MM.1S (cell line): ENCODE data around the gene PGS1.

ENCODE experiments used
- DNase-seq: peaks from one replicate; pipeline ENCODE4 v3.0.0-alpha.2; 2015
- H2AFZ ChIP-seq: fragments of 300-600 bp; sonication (generic); 2 replicates; pipeline ENCODE4 v1.6.0; 2016; ENCODE audit warnings: antibody characterized with exemption, low read length
- H3F3A ChIP-seq: fragments of 300-600 bp; sonication (generic); 2 replicates; pipeline ENCODE4 v1.6.1; 2016; ENCODE audit warnings: mild to moderate bottlenecking, antibody characterized with exemption, low read length, moderate library complexity, mixed read lengths; ENCODE audit not compliant: insufficient read depth
- H3K27ac ChIP-seq: fragments of 300-600 bp; sonication (generic); 2 replicates; pipeline ENCODE4 v1.5.1; 2016; ENCODE audit warnings: mild to moderate bottlenecking, low read length
- H3K27me3 ChIP-seq: fragments of 300-600 bp; sonication (generic); replicated peaks from 2 replicates; pipeline ENCODE4 v1.6.0; 2016; ENCODE audit warnings: low read length; ENCODE audit not compliant: insufficient read depth
- H3K36me3 ChIP-seq: fragments of 300-600 bp; sonication (generic); replicated peaks from 2 replicates; pipeline ENCODE4 v1.6.1; 2016; ENCODE audit warnings: mild to moderate bottlenecking, low read length, mixed read lengths; ENCODE audit not compliant: insufficient read depth
- H3K4me1 ChIP-seq: fragments of 300-600 bp; sonication (generic); 2 replicates; pipeline ENCODE4 v1.6.1; 2016; ENCODE audit warnings: low read length, mixed read lengths
- H3K4me2 ChIP-seq: fragments of 300-600 bp; sonication (generic); 2 replicates; pipeline ENCODE4 v1.6.0; 2016; ENCODE audit warnings: low read depth, low read length
- H3K4me3 ChIP-seq: fragments of 300-600 bp; sonication (generic); 2 replicates; pipeline ENCODE4 v1.5.1; 2016; ENCODE audit warnings: low read length, mixed read lengths
- H3K79me2 ChIP-seq: fragments of 300-600 bp; sonication (generic); 2 replicates; pipeline ENCODE4 v1.6.1; 2016; ENCODE audit warnings: mixed run types, low read length, mixed read lengths
- H3K9ac ChIP-seq: fragments of 300-600 bp; sonication (generic); 2 replicates; pipeline ENCODE4 v1.6.1; 2016; ENCODE audit warnings: low read length, mixed read lengths
- H3K9me2 ChIP-seq: fragments of 300-600 bp; sonication (generic); replicated peaks from 2 replicates; pipeline ENCODE4 v1.6.1; 2016; ENCODE audit warnings: mild to moderate bottlenecking, low read length, mixed read lengths; ENCODE audit not compliant: insufficient read depth
- H3K9me3 ChIP-seq: fragments of 300-600 bp; sonication (generic); replicated peaks from 2 replicates; pipeline ENCODE4 v1.6.1; 2016; ENCODE audit warnings: mild to moderate bottlenecking, low read length, mixed read lengths; ENCODE audit not compliant: insufficient read depth
- H4K20me1 ChIP-seq: fragments of 300-600 bp; sonication (generic); 2 replicates; pipeline ENCODE4 v1.6.1; 2016; ENCODE audit warnings: mild to moderate bottlenecking, low read length, moderate library complexity, mixed read lengths; ENCODE audit not compliant: insufficient read depth
- CTCF ChIP-seq: fragments of 300-600 bp; sonication (generic); IDR thresholded peaks from 2 replicates; pipeline ENCODE4 v1.5.1; 2016; ENCODE audit warnings: antibody characterized with exemption, low read length, mixed read lengths
- EZH2 ChIP-seq: fragments of 300-600 bp; sonication (generic); optimal IDR thresholded peaks from 2 replicates; pipeline ENCODE3; 2017; ENCODE audit warnings: low read depth, mild to moderate bottlenecking, antibody characterized with exemption, low read length, mixed read lengths
- EZH2phosphoT487 ChIP-seq: fragments of 300-600 bp; sonication (generic); IDR thresholded peaks from 2 replicates; pipeline ENCODE4 v1.6.1; 2018; ENCODE audit warnings: antibody characterized with exemption, low read length

The PGS1 gene

GRCh38 chr17:78368348-78368747 lies 10.1 kb upstream of the PGS1 start:
- TF ChIP-seq EZH2 (no peak), EZH2phosphoT487 (no peak), CTCF (no peak)
- H3K4me1 ChIP-seq, result no peaks in the 10 kb centered on the region
- H3K79me2 ChIP-seq, result no peaks in the 10 kb centered on the region
- H3K27ac ChIP-seq, result no peak overlapping the region
- H3K9ac ChIP-seq, result no peak overlapping the region
- H3F3A ChIP-seq, result no peaks in the 10 kb centered on the region
- no peaks in the 10 kb centered on the region for H3K9me3 ChIP-seq
- H3K36me3 ChIP-seq, result no peaks in the 10 kb centered on the region
- no peaks in the 10 kb centered on the region for H3K9me2 ChIP-seq
- H4K20me1 ChIP-seq, result no peaks in the 10 kb centered on the region
- H3K4me2 ChIP-seq, result no peak overlapping the region
- no peak for DNase-seq
- H2AFZ ChIP-seq, result no peak overlapping the region
- H3K4me3 ChIP-seq, result no peak overlapping the region
- peaks cover 89% of the 10 kb centered on the region for H3K27me3 ChIP-seq

DNA sequence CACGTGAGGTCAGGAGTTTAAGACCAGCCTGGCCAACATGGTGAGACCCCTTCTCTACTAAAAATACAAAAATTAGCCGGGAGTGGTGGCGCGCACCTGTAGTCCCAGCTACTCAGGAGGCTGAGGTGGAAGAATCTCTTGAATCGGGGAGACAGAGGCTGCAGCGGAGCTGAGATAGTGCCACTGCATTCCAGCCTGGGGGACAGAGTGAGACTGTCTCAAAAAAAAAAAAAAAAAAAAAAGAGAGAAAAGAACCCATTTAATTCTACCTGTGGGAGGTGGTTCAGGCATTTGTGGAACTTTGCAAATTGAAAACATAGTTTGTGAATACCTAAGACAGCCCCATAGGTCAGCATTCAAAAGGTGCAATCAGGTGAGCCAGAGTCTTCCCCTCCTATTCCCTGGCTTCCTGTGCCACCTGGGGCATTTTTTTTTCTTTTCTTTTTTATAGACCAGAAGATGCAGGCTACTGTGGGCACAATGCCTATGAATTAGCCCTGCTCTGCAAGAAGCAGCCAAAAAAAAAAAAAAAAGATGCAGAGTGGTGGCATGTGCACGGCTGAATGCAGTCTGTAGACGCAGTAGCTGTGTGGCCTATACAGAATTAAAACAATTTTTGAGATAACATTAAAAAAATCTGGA lies 9.5 kb upstream of the PGS1 start:
- Histone ChIP-seq H3K9ac (no peak overlapping the region), H3K4me3 (no peak overlapping the region), H2AFZ (no peak overlapping the region), H3K4me2 (no peak overlapping the region), H3K27ac (no peak overlapping the region), H3K9me2 (no peaks in the 10 kb centered on the region), H3K9me3 (no peaks in the 10 kb centered on the region), H3K36me3 (no peaks in the 10 kb centered on the region), H4K20me1 (no peaks in the 10 kb centered on the region), H3K79me2 (no peaks in the 10 kb centered on the region), H3K4me1 (no peaks in the 10 kb centered on the region), H3F3A (no peaks in the 10 kb centered on the region), H3K27me3 (peaks cover 86% of the 10 kb centered on the region)
- no peak for DNase-seq
- TF ChIP-seq EZH2phosphoT487 (no peak), CTCF (no peak), EZH2 (no peak)

DNA sequence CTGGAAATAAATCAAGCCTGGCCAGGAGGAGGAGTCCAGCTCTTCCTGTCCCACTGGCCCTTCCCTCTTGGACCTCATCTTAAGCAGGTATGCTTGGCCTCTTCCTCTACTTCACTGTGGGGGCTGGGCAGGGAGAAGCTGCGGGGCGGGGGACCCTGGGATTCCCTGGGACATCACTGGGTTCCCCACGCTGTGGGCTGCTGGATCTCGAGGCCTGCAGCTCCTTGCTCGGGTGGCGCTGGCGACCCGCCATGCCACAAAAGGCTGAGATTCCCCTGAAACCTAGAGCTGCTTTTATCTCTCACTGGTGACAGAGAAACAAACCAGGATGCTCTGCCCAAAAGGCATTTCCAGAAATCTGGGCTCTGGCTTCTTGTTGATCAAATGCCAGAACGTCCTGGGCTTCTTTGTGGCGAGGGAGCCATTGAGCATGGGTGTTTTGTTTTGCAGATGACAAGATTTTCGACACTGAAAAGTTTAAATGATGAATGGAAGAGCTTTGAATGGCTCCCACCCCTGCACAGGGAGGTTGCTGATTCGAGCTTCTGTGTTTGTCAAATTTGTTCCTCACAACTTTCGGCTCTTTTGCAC lies 8.6 kb upstream of the PGS1 start:
- H2AFZ ChIP-seq, result no peak overlapping the region
- H3K9me2 ChIP-seq, result no peaks in the 10 kb centered on the region
- H3K27ac ChIP-seq, result no peak overlapping the region
- TF ChIP-seq EZH2 (no peak), EZH2phosphoT487 (no peak), CTCF (no peak)
- no peaks in the 10 kb centered on the region for H3K4me1 ChIP-seq
- no peak for DNase-seq
- no peak overlapping the region for H3K9ac ChIP-seq
- H4K20me1 ChIP-seq, result no peaks in the 10 kb centered on the region
- H3F3A ChIP-seq, result no peaks in the 10 kb centered on the region
- H3K79me2 ChIP-seq, result no peaks in the 10 kb centered on the region
- H3K4me2 ChIP-seq, result no peak overlapping the region
- no peak overlapping the region for H3K4me3 ChIP-seq
- H3K27me3 ChIP-seq, result peaks cover 86% of the 10 kb centered on the region
- H3K36me3 ChIP-seq, result no peaks in the 10 kb centered on the region
- H3K9me3 ChIP-seq, result no peaks in the 10 kb centered on the region
